Urothelium cell line (cell line): ENCODE results near the gene CELF2.
"Not testable (repeated sequence)": the region's sequence is repeated elsewhere in the genome, so short reads cannot be mapped to it uniquely, and the experiment has no call there.

Experiments
- DNase-seq: peaks from one replicate; pipeline ENCODE4 v3.0.0; 2011; ENCODE audit warnings: low spot score, mixed read lengths
- FAIRE-seq: peaks from 2 replicates; lab custom pipeline; 2011; peaks lifted over from hg19 to GRCh38; lab: Jason Lieb, UNC

Gene CELF2

GRCh38 chr10:11017570-11018431 lies at the start of gene CELF2:
Gene CELF2 (plus strand): TSS chr10:11017872. CDS start chr10:11018090, 218 bp downstream.
- no peak for FAIRE-seq
- DNase-seq: no peak

GRCh38 chr10:10968257-10968588 lies 49.4 kb upstream of the CELF2 start:
- FAIRE-seq (no peak), DNase-seq (no peak)

- DNase-seq (no peak), FAIRE-seq (no peak)
These were observed 44.4 kb upstream of the CELF2 start for GRCh38 chr10:10973310-10973709.

GRCh38 chr10:10975647-10976046 lies 42.0 kb upstream of the CELF2 start:
- FAIRE-seq (no peak), DNase-seq (no peak)

- FAIRE-seq: no peak
These were observed 41.0 kb upstream of the CELF2 start for GRCh38 chr10:10976652-10977051.

GRCh38 chr10:10977226-10977956 lies 40.3 kb upstream of the CELF2 start:
- no peak for FAIRE-seq
- DNase-seq: no peak

More at GRCh38 chr10:10976652-10977051, 41.0 kb upstream of the CELF2 start:
- DNase-seq: no peak

GRCh38 chr10:10977978-10978377 lies 39.7 kb upstream of the CELF2 start:
- no peak for FAIRE-seq
- no peak for DNase-seq

GRCh38 chr10:10985361-10985760 lies 32.3 kb upstream of the CELF2 start:
- FAIRE-seq: no peak
- no peak for DNase-seq

- no peak for FAIRE-seq
- DNase-seq: no peak
These were observed 31.1 kb upstream of the CELF2 start for GRCh38 chr10:10986606-10987005.

- DNase-seq: no peak
- no peak for FAIRE-seq
These were observed 30.6 kb upstream of the CELF2 start for GRCh38 chr10:10987111-10987510.

GRCh38 chr10:10989669-10990068 lies 28.0 kb upstream of the CELF2 start:
- FAIRE-seq (no peak), DNase-seq (no peak)

GRCh38 chr10:10991144-10991543 lies 26.5 kb upstream of the CELF2 start:
- FAIRE-seq (no peak), DNase-seq (no peak)

GRCh38 chr10:10992072-10992471 lies 25.6 kb upstream of the CELF2 start:
- DNase-seq (no peak), FAIRE-seq (no peak)

GRCh38 chr10:10992961-10993714 lies 24.5 kb upstream of the CELF2 start:
- DNase-seq (no peak), FAIRE-seq (no peak)

GRCh38 chr10:10993785-10994184 lies 23.9 kb upstream of the CELF2 start:
- no peak for FAIRE-seq
- DNase-seq: no peak

GRCh38 chr10:10994360-10994759 lies 23.3 kb upstream of the CELF2 start:
- FAIRE-seq: no peak
- no peak for DNase-seq

- DNase-seq (no peak), FAIRE-seq (no peak)
These were observed 22.6 kb upstream of the CELF2 start for GRCh38 chr10:10995120-10995519.

- FAIRE-seq (no peak), DNase-seq (no peak)
These were observed 20.6 kb upstream of the CELF2 start for GRCh38 chr10:10996966-10997620.

- not testable (repeated sequence) for DNase-seq, FAIRE-seq
These were observed 18.2 kb upstream of the CELF2 start for GRCh38 chr10:10999501-10999900.

GRCh38 chr10:11002485-11002884 lies 15.2 kb upstream of the CELF2 start:
- DNase-seq (no peak), FAIRE-seq (no peak)

GRCh38 chr10:11002916-11003315 lies 14.8 kb upstream of the CELF2 start:
- FAIRE-seq (no peak), DNase-seq (no peak)
